Smooth muscle cell (in vitro differentiated cells): Measurements from ENCODE around the gene ENTPD2. TPM values are rescaled to one million over a fixed set of nuclear protein-coding genes. Genes with fewer than 3 reads are reported as not detected.
A peak's percentile ranks its signal among the peaks of the same experiment; 100 is the strongest.

Source experiments
- DNase-seq: peaks from one replicate; lab custom pipeline; 2025; ENCODE audit not compliant: unreplicated experiment; lab: John Stamatoyannopoulos, UW
- H2AFZ ChIP-seq: fragments of 200-600 bp; sonication (generic); 2 replicates; pipeline ENCODE4 v1.6.0; 2016; ENCODE audit warnings: antibody characterized with exemption, low read depth, mild to moderate bottlenecking
- H3F3A ChIP-seq: fragments of 200-600 bp; sonication (generic); 2 replicates; pipeline ENCODE4 v1.6.0; 2017; ENCODE audit warnings: antibody characterized with exemption, low read depth
- H3K27ac ChIP-seq: fragments of 200-600 bp; sonication (generic); 2 replicates; pipeline ENCODE4 v1.5.1; 2016; ENCODE audit warnings: low read depth, mild to moderate bottlenecking
- H3K27me3 ChIP-seq: fragments of 200-600 bp; sonication (generic); 2 replicates; pipeline ENCODE4 v1.6.1; 2016; ENCODE audit warnings: low read depth, mild to moderate bottlenecking
- H3K36me3 ChIP-seq: fragments of 200-600 bp; sonication (generic); 2 replicates; pipeline ENCODE4 v1.5.1; 2016; ENCODE audit warnings: low read depth
- H3K4me1 ChIP-seq: fragments of 200-600 bp; sonication (generic); 2 replicates; pipeline ENCODE4 v1.5.1; 2016; ENCODE audit warnings: low read depth
- H3K4me2 ChIP-seq: fragments of 200-600 bp; sonication (generic); 2 replicates; pipeline ENCODE4 v1.6.0; 2016; ENCODE audit warnings: mild to moderate bottlenecking
- H3K4me3 ChIP-seq: fragments of 200-600 bp; sonication (generic); 2 replicates; pipeline ENCODE4 v1.5.1; 2016; ENCODE audit warnings: mild to moderate bottlenecking
- H3K79me2 ChIP-seq: fragments of 200-600 bp; sonication (generic); 2 replicates; pipeline ENCODE4 v1.6.0; 2016; ENCODE audit warnings: low read depth, mild to moderate bottlenecking
- H3K9ac ChIP-seq: fragments of 200-600 bp; sonication (generic); 2 replicates; pipeline ENCODE4 v1.6.0; 2016; ENCODE audit warnings: low read depth
- H3K9me3 ChIP-seq: fragments of 200-600 bp; sonication (generic); replicated peaks from 2 replicates; pipeline ENCODE4 v1.5.1; 2016; ENCODE audit warnings: low read depth
- H4K20me1 ChIP-seq: fragments of 200-600 bp; sonication (generic); 2 replicates; pipeline ENCODE4 v1.6.0; 2016; ENCODE audit warnings: low read depth
- whole genome bisulfite sequencing: methylation state at CpG from one replicate; pipeline ENCODE4 v1.1.7; 2016; ENCODE audit warnings: low lambda C conversion rate; 5-methylcytosine and 5-hydroxymethylcytosine counted together
- polyA plus RNA-seq: library from polyadenylated mRNA; unstranded; fragments of >200 nt; fragmentation: Nextera tagmentation; extraction: Ambion mirVana; gene quantifications from 2 replicates; pipeline ENCODE4 v1.2.1, GENCODE V29; 2016
- total RNA-seq: library from RNA; depleted of rRNA; stranded (reverse); fragments of >200 nt; gene quantifications from 2 replicates; pipeline ENCODE4 v1.2.3, GENCODE V29; 2014
- TF ChIP-seq, protein P1 (sequence below): fragments of 200-600 bp; sonication (generic); IDR thresholded peaks from 2 replicates; pipeline ENCODE4 v1.5.1; 2017; ENCODE audit warnings: borderline replicate concordance, mild to moderate bottlenecking, antibody characterized with exemption; ENCODE audit not compliant: insufficient read depth, poor library complexity, severe bottlenecking

Gene ENTPD2
- total and polyA plus RNA-seq, 2 experiments from 2014 or later = 0.30 TPM; not detected in 1

DNA sequence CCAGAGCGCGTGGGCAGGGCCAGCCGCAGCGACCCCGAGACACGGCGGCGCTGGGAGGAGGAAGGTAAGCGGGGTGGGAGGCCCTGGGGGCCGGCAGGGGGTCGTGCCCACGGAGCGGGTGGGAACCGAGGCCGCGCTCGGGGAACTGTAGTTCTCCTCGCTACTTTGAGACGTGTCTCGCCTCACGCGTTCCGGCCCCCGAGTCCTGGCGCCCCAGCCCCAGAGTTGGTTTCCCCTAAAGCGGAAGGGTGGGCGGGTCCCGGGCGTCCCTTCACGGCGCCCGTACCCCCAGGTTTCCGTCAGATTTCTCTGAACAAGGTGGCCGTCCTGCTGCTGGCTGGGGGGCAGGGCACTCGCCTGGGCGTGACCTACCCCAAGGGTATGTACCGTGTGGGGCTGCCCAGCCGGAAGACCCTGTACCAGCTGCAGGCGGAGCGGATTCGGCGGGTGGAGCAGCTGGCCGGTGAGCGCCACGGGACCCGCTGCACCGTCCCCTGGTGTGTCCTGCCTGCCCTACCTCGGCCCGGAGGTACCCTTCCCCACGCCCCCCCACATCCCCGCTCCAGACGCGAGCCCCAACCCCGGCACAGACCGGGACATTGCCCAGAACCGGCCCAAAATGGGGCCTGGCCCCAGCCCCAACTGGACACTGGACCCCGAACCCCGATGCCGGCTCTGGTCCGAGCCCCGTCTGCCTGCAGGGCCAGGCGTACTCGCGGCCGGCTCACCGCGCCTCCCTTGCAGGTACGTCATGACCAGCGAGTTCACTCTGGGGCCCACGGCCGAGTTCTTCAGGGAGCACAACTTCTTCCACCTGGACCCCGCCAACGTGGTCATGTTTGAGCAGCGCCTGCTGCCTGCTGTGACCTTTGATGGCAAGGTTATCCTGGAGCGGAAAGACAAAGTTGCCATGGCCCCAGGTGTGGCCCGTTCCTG, 24.2 kb upstream of the ENTPD2 start:
- no peak for DNase-seq
- Histone ChIP-seq H3K4me2 (peak overlapping the region; percentile 99), H3K36me3 (no peaks in the 10 kb centered on the region), H3K27me3 (no peaks in the 10 kb centered on the region), H3F3A (peaks cover 13% of the 10 kb centered on the region), H3K9me3 (no peaks in the 10 kb centered on the region), H3K4me3 (peak overlapping the region; percentile 71), H3K9ac (no peak overlapping the region), H3K27ac (no peak overlapping the region), H3K79me2 (no peaks in the 10 kb centered on the region), H3K4me1 (peaks cover 8% of the 10 kb centered on the region), H4K20me1 (peaks cover 30% of the 10 kb centered on the region), H2AFZ (no peak overlapping the region)
- WGBS = 9% methylated on average over 41 of the region's 76 CpGs
- TF ChIP-seq, protein P1, sequence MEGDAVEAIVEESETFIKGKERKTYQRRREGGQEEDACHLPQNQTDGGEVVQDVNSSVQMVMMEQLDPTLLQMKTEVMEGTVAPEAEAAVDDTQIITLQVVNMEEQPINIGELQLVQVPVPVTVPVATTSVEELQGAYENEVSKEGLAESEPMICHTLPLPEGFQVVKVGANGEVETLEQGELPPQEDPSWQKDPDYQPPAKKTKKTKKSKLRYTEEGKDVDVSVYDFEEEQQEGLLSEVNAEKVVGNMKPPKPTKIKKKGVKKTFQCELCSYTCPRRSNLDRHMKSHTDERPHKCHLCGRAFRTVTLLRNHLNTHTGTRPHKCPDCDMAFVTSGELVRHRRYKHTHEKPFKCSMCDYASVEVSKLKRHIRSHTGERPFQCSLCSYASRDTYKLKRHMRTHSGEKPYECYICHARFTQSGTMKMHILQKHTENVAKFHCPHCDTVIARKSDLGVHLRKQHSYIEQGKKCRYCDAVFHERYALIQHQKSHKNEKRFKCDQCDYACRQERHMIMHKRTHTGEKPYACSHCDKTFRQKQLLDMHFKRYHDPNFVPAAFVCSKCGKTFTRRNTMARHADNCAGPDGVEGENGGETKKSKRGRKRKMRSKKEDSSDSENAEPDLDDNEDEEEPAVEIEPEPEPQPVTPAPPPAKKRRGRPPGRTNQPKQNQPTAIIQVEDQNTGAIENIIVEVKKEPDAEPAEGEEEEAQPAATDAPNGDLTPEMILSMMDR = no peak

DNA sequence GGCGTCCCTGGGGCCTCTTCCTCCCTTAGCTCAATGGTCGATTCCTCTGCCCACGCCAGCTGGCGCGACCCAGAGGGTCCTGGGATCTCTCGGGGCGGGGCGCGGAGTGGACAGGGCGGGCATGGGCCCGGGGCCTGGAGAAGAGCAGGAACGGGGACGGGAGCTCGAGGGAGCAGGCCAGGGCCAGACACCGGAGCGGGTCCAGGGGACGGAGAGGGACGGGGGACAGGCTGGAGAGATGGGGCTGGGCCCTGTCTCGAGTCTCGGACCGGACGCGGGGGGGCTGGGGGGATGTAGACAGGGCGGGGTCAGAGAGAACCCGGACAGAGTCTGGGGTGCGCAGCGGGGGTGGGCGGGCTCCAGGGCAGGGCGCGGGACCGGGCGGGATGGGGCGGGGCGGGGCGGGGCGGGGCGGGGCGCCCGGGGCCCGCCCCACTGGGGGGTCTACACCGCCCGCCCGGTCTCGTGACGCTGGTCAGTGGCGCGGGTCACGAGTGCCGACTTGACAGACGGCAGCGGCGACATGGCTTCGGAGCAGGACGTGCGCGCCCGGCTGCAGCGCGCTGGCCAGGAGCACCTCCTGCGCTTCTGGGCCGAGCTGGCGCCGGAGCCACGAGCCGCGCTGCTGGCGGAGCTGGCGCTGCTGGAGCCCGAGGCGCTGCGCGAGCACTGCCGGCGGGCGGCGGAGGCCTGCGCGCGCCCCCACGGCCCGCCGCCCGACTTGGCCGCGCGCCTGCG, 23.3 kb upstream of the ENTPD2 start, which contains the start of gene UAP1L1:
Gene UAP1L1 (plus strand): TSS at position 508 of the 738 bp plus-strand sequence. CDS start 16 bp downstream, at position 524.
- H3K36me3 ChIP-seq = no peaks in the 10 kb centered on the region
- peak; percentile 30 for DNase-seq
- H3K79me2 ChIP-seq = no peaks in the 10 kb centered on the region
- peak within 1 kb of the TSS; percentile 69 for H2AFZ ChIP-seq
- peak within 1 kb of the TSS; percentile 99 for H3K4me2 ChIP-seq
- H3K9me3 ChIP-seq = no peaks in the 10 kb centered on the region
- peaks cover 30% of the 10 kb centered on the region for H4K20me1 ChIP-seq
- TF ChIP-seq, protein P1 = no peak
- H3K27ac ChIP-seq = no peak within 1 kb of the TSS
- no peak within 1 kb of the TSS for H3K9ac ChIP-seq
- H3F3A ChIP-seq = peaks cover 7% of the 10 kb centered on the region
- H3K27me3 ChIP-seq = no peaks in the 10 kb centered on the region
- peaks cover 8% of the 10 kb centered on the region for H3K4me1 ChIP-seq
- WGBS = 7% methylated on average over 35 of the region's 87 CpGs
- H3K4me3 ChIP-seq = peak within 1 kb of the TSS; percentile 71

DNA sequence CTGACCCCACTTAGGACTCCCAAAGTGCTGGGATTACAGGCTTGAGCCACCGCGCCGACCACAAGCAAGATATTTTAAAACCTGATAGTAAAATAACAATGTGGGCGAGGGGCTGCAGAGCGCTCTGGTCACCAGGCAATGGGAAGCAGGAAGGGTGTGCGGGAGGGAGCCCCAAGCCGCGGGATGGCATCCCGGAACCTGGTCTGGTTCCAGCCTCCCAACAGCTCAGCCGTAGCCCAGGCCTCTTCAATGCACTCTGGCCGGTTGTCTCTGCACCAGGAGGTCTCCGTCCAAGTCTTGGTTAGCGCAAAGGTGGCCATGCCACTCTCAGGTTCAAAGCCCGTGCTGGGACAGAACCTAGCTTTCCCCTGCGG, 22.8 kb upstream of the ENTPD2 start:
- DNase-seq = no peak
- no peak overlapping the region for H3K27ac ChIP-seq
- H3K9me3 ChIP-seq = no peaks in the 10 kb centered on the region
- H3K4me1 ChIP-seq = peaks cover 8% of the 10 kb centered on the region
- WGBS = 66% methylated on average over 15 of the region's 15 CpGs
- H3K4me3 ChIP-seq = peak overlapping the region; percentile 71
- H3F3A ChIP-seq = peaks cover 3% of the 10 kb centered on the region
- H3K9ac ChIP-seq = no peak overlapping the region
- H3K36me3 ChIP-seq = no peaks in the 10 kb centered on the region
- H3K27me3 ChIP-seq = no peaks in the 10 kb centered on the region
- peak overlapping the region; percentile 69 for H2AFZ ChIP-seq
- TF ChIP-seq, protein P1 = no peak
- peak overlapping the region; percentile 99 for H3K4me2 ChIP-seq
- H4K20me1 ChIP-seq = peaks cover 30% of the 10 kb centered on the region
- no peaks in the 10 kb centered on the region for H3K79me2 ChIP-seq
